ENCODE results near the gene LAPTM5. TPM values are rescaled to one million over a fixed set of nuclear protein-coding genes. Genes with fewer than 3 reads are reported as not detected.

The LAPTM5 gene
- total and polyA plus RNA-seq, 10 of the 15 experiments (the other 5 are each of a cell fraction or from before 2014, with no cell fraction given), result 24.1 to 1,034 (median 687) TPM

DNA sequence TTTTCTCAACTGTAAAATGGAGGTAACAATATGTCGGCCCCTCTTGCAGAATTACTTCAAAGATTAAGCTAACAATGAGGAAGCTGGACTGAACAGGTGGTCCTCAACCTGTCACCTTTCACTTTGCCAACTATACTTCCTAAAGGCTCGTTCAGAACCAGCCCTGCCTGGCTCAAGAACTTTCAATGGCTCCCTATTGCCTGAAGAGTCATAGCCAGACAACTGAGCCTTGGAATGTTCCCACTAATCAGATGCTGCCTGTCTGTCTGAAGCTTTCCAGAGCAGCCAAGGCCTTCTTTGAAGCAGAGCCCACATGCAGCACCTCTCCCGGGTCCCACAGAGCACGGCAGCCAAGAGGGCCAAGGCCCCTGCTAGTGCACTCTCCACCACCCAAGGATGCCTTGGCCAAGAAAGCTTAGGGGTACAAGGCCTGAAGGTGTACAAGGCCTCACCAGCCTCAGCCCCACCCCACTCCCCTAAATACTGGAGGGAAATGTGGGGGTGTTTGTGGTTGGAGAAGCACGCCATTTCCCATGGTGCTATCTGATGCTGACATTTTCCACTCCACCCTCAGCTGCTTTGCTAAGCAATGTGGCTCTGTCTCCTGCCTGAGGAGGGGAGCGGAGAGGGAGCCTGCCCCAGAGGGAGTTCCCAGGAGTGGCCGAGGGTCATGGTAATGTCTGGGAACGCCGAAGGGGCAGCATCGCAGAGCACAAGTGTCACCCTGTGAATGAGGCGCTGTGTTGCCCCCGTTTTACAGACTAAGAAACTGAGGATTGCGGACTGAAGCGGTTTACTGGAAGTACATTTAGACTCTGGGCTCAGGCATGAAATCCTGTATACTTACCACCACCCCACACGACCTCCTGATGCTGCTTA lies 8.2 kb upstream of the LAPTM5 start (continued):
- TF ChIP-seq, protein P1, sequence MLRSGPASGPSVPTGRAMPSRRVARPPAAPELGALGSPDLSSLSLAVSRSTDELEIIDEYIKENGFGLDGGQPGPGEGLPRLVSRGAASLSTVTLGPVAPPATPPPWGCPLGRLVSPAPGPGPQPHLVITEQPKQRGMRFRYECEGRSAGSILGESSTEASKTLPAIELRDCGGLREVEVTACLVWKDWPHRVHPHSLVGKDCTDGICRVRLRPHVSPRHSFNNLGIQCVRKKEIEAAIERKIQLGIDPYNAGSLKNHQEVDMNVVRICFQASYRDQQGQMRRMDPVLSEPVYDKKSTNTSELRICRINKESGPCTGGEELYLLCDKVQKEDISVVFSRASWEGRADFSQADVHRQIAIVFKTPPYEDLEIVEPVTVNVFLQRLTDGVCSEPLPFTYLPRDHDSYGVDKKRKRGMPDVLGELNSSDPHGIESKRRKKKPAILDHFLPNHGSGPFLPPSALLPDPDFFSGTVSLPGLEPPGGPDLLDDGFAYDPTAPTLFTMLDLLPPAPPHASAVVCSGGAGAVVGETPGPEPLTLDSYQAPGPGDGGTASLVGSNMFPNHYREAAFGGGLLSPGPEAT (IDR thresholded peaks at IDR 0.05; ENCODE audit: low read depth), result peak; percentile 31
- TF ChIP-seq, protein P2, sequence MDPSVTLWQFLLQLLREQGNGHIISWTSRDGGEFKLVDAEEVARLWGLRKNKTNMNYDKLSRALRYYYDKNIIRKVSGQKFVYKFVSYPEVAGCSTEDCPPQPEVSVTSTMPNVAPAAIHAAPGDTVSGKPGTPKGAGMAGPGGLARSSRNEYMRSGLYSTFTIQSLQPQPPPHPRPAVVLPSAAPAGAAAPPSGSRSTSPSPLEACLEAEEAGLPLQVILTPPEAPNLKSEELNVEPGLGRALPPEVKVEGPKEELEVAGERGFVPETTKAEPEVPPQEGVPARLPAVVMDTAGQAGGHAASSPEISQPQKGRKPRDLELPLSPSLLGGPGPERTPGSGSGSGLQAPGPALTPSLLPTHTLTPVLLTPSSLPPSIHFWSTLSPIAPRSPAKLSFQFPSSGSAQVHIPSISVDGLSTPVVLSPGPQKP (IDR thresholded peaks at IDR 0.05; ENCODE audit: low read depth, low read length), result no peak
- TF ChIP-seq DPF2 (IDR thresholded peaks at IDR 0.05) (0 out of 2 replicates have a peak, but pooled peaks have one; percentile 23), WRNIP1 (IDR thresholded peaks at IDR 0.05; ENCODE audit: borderline replicate concordance, low read depth, low read length) (no peak), HDGF (IDR thresholded peaks at IDR 0.05) (peak; percentile 61; the same call in 1 of the 2 replicates), CBFB (IDR thresholded peaks at IDR 0.05; ENCODE audit: low read depth) (peak; percentile 17; the same call in 1 of the 2 replicates), KDM1A (IDR thresholded peaks at IDR 0.05; ENCODE audit: borderline replicate concordance) (peak; percentile 28; the same call in 1 of the 2 replicates), IKZF1 (conservative IDR thresholded peaks at IDR 0.05) (0 out of 2 replicates have a peak, but pooled peaks have one; percentile 37), EGR1 (IDR thresholded peaks at IDR 0.05; ENCODE audit: borderline replicate concordance in 1 of 2, low read depth in 2 of 2, low read length in 2 of 2) (peak in 1 of 2 experiments; percentile 73; a peak in 2 of 3 replicates), MYB (IDR thresholded peaks at IDR 0.05; ENCODE audit: borderline replicate concordance, low read depth, low read length) (no peak), MEF2B (IDR thresholded peaks at IDR 0.05; ENCODE audit: partially characterized antibody, poor library complexity, severe bottlenecking) (peak; percentile 17), TCF12 (IDR thresholded peaks at IDR 0.05; ENCODE audit: low read depth, low read length) (peak; percentile 60; the same call in 1 of the 2 replicates), ESRRA (IDR thresholded peaks at IDR 0.05; ENCODE audit: low read length) (no peak), TAF1 (IDR thresholded peaks at IDR 0.05; ENCODE audit: borderline replicate concordance, low read depth, low read length) (no peak)
- TF ChIP-seq, protein P3, sequence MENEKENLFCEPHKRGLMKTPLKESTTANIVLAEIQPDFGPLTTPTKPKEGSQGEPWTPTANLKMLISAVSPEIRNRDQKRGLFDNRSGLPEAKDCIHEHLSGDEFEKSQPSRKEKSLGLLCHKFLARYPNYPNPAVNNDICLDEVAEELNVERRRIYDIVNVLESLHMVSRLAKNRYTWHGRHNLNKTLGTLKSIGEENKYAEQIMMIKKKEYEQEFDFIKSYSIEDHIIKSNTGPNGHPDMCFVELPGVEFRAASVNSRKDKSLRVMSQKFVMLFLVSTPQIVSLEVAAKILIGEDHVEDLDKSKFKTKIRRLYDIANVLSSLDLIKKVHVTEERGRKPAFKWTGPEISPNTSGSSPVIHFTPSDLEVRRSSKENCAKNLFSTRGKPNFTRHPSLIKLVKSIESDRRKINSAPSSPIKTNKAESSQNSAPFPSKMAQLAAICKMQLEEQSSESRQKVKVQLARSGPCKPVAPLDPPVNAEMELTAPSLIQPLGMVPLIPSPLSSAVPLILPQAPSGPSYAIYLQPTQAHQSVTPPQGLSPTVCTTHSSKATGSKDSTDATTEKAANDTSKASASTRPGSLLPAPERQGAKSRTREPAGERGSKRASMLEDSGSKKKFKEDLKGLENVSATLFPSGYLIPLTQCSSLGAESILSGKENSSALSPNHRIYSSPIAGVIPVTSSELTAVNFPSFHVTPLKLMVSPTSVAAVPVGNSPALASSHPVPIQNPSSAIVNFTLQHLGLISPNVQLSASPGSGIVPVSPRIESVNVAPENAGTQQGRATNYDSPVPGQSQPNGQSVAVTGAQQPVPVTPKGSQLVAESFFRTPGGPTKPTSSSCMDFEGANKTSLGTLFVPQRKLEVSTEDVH (IDR thresholded peaks at IDR 0.05; ENCODE audit: low read depth, partially characterized antibody), result peak; percentile 12
- TF ChIP-seq, protein P4, sequence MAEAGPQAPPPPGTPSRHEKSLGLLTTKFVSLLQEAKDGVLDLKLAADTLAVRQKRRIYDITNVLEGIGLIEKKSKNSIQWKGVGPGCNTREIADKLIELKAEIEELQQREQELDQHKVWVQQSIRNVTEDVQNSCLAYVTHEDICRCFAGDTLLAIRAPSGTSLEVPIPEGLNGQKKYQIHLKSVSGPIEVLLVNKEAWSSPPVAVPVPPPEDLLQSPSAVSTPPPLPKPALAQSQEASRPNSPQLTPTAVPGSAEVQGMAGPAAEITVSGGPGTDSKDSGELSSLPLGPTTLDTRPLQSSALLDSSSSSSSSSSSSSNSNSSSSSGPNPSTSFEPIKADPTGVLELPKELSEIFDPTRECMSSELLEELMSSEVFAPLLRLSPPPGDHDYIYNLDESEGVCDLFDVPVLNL (IDR thresholded peaks at IDR 0.05; ENCODE audit: low read depth, low read length), result no peak
- TF ChIP-seq, protein P5, sequence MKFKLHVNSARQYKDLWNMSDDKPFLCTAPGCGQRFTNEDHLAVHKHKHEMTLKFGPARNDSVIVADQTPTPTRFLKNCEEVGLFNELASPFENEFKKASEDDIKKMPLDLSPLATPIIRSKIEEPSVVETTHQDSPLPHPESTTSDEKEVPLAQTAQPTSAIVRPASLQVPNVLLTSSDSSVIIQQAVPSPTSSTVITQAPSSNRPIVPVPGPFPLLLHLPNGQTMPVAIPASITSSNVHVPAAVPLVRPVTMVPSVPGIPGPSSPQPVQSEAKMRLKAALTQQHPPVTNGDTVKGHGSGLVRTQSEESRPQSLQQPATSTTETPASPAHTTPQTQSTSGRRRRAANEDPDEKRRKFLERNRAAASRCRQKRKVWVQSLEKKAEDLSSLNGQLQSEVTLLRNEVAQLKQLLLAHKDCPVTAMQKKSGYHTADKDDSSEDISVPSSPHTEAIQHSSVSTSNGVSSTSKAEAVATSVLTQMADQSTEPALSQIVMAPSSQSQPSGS (IDR thresholded peaks at IDR 0.05; ENCODE audit: low read length), result no peak

Data from GM12878 (cell line).